LNCAP (cell line): ENCODE data around the gene FRMPD4.

Experiments
- CTCF ChIP-seq: fragments of 450-650 bp; IDR thresholded peaks from 2 replicates; pipeline ENCODE4 v1.5.1; 2017; ENCODE audit warnings: mild to moderate bottlenecking

Gene FRMPD4

GRCh38 chrX:12747433-12747832 is 609.2 kb downstream of the FRMPD4 start:
- no peak for TF ChIP-seq CTCF

GRCh38 chrX:12751887-12752286 is 613.6 kb downstream of the FRMPD4 start:
- no peak for TF ChIP-seq CTCF

- TF ChIP-seq CTCF: no peak
These were observed 615.1 kb downstream of the FRMPD4 start for GRCh38 chrX:12753366-12753765.

- no peak for TF ChIP-seq CTCF
These were observed 620.0 kb downstream of the FRMPD4 start for GRCh38 chrX:12758291-12758690.

GRCh38 chrX:12767856-12768255 is 629.6 kb downstream of the FRMPD4 start:
- no peak for TF ChIP-seq CTCF

- no peak for TF ChIP-seq CTCF
These were observed 630.2 kb downstream of the FRMPD4 start for GRCh38 chrX:12768491-12768890.

- peak; percentile 48 for TF ChIP-seq CTCF
These were observed 632.2 kb downstream of the FRMPD4 start for GRCh38 chrX:12770440-12770839.

GRCh38 chrX:12771445-12772069 is 633.3 kb downstream of the FRMPD4 start:
- peak; percentile 89 for TF ChIP-seq CTCF
